D721Med (cell line): Measurements from ENCODE around the gene EHD1.

ENCODE experiments used
- DNase-seq: peaks from one replicate; pipeline ENCODE4 v3.0.0; 2011; ENCODE audit warnings: low spot score; ENCODE audit not compliant: insufficient read length
- FAIRE-seq: peaks from 2 replicates; lab custom pipeline; 2011; peaks lifted over from hg19 to GRCh38; lab: Jason Lieb, UNC
- CTCF ChIP-seq: IDR thresholded peaks from 2 replicates; pipeline ENCODE4 v1.5.1; 2012; ENCODE audit warnings: mild to moderate bottlenecking, control low read depth; ENCODE audit not compliant: insufficient read depth; ENCODE audit errors: missing control alignments

Gene EHD1

GRCh38 chr11:64894070-64894811, 15.8 kb upstream of the EHD1 start:
- peak; percentile 95 for DNase-seq
- no peak for FAIRE-seq
- TF ChIP-seq CTCF, result peak; percentile 76

- TF ChIP-seq CTCF, result no peak
- no peak for FAIRE-seq
- no peak for DNase-seq
Measured at GRCh38 chr11:64893194-64894069, 15.0 kb upstream of the EHD1 start.

- TF ChIP-seq CTCF, result no peak
- no peak for FAIRE-seq
- no peak for DNase-seq
Measured at GRCh38 chr11:64892838-64893193, 14.4 kb upstream of the EHD1 start.

- FAIRE-seq (no peak), DNase-seq (no peak)
- TF ChIP-seq CTCF, result no peak
Measured at GRCh38 chr11:64892411-64892831, 14.0 kb upstream of the EHD1 start.

- no peak for FAIRE-seq
- DNase-seq, result no peak
- no peak for TF ChIP-seq CTCF
Measured at GRCh38 chr11:64891880-64892279, 13.5 kb upstream of the EHD1 start.

- no peak for FAIRE-seq
- no peak for DNase-seq
- no peak for TF ChIP-seq CTCF
Measured at GRCh38 chr11:64891215-64891848, 12.9 kb upstream of the EHD1 start.
